ENCODE measurements around the gene L2HGDH. TPM values are rescaled to one million over a fixed set of nuclear protein-coding genes. Genes with fewer than 3 reads are reported as not detected.

The L2HGDH gene
- total RNA-seq, 2 experiments from 2014 or later: 1.7 to 3.1 TPM

GRCh38 chr14:50340963-50341362 is 28.9 kb upstream of the L2HGDH start:
- no peak for ATAC-seq (ENCODE audit: poor library complexity)
- no peak overlapping the region for H3K27ac Mint-ChIP-seq
- H3K27me3 ChIP-seq (ENCODE audit: control insufficient read depth in 1 of 2, insufficient read depth in 2 of 2, low read length in 2 of 2): no peaks in the 10 kb centered on the region
- peaks cover 8% of the 10 kb centered on the region for H3K4me1 ChIP-seq (ENCODE audit: insufficient read depth, low read length)
- H3K4me3 ChIP-seq (ENCODE audit: low read length): no peak overlapping the region
- no peak for TF ChIP-seq CTCF (IDR thresholded peaks at IDR 0.05)
- peaks cover 25% of the 10 kb centered on the region for H3K36me3 Mint-ChIP-seq (ENCODE audit: low read depth)
- ChIA-PET CTCF (interaction anchor here (0.6 kb wide), 1 partner anchor 12 kb away, joined by 4 read pairs; no protein-coding TSS in a partner anchor), POLR2A (no interaction called here)
- H3K9me3 ChIP-seq (ENCODE audit: control insufficient read depth in 1 of 2, insufficient read depth in 1 of 2, low read length in 2 of 2): no peaks in the 10 kb centered on the region
- H3K27me3 Mint-ChIP-seq: no peaks in the 10 kb centered on the region
- H3K4me1 Mint-ChIP-seq (ENCODE audit: low read depth): peaks cover 25% of the 10 kb centered on the region
- no peak overlapping the region for H3K4me3 Mint-ChIP-seq
- intact Hi-C loops (cut with DNase I, micrococcal nuclease): no loop called here
- H3K9me3 Mint-ChIP-seq: no peaks in the 10 kb centered on the region
- DNase-seq: no peak
- no peak overlapping the region for H3K27ac ChIP-seq (ENCODE audit: low read depth in 1 of 2, low read length in 2 of 2)
- H3K36me3 ChIP-seq (ENCODE audit: insufficient read depth, low read length): peaks cover 15% of the 10 kb centered on the region

GRCh38 chr14:50340045-50340444 is 28.0 kb upstream of the L2HGDH start:
- intact Hi-C loops (cut with DNase I, micrococcal nuclease): no loop called here
- ChIA-PET CTCF (no interaction called here), POLR2A (no interaction called here)
- H3K9me3 Mint-ChIP-seq: no peaks in the 10 kb centered on the region
- ATAC-seq (ENCODE audit: poor library complexity): no peak
- H3K4me3 Mint-ChIP-seq: no peak overlapping the region
- Histone ChIP-seq H3K36me3 (ENCODE audit: insufficient read depth, low read length) (peaks cover 20% of the 10 kb centered on the region), H3K27me3 (ENCODE audit: control insufficient read depth in 1 of 2, insufficient read depth in 2 of 2, low read length in 2 of 2) (no peaks in the 10 kb centered on the region), H3K4me1 (ENCODE audit: insufficient read depth, low read length) (peaks cover 14% of the 10 kb centered on the region), H3K9me3 (ENCODE audit: control insufficient read depth in 1 of 2, insufficient read depth in 1 of 2, low read length in 2 of 2) (no peaks in the 10 kb centered on the region), H3K4me3 (ENCODE audit: low read length) (no peak overlapping the region), H3K27ac (ENCODE audit: low read depth in 1 of 2, low read length in 2 of 2) (no peak overlapping the region)
- H3K27ac Mint-ChIP-seq: no peak overlapping the region
- TF ChIP-seq CTCF (IDR thresholded peaks at IDR 0.05): no peak
- H3K36me3 Mint-ChIP-seq (ENCODE audit: low read depth): peaks cover 28% of the 10 kb centered on the region
- H3K27me3 Mint-ChIP-seq: no peaks in the 10 kb centered on the region
- DNase-seq: no peak
- peaks cover 32% of the 10 kb centered on the region for H3K4me1 Mint-ChIP-seq (ENCODE audit: low read depth)

DNA sequence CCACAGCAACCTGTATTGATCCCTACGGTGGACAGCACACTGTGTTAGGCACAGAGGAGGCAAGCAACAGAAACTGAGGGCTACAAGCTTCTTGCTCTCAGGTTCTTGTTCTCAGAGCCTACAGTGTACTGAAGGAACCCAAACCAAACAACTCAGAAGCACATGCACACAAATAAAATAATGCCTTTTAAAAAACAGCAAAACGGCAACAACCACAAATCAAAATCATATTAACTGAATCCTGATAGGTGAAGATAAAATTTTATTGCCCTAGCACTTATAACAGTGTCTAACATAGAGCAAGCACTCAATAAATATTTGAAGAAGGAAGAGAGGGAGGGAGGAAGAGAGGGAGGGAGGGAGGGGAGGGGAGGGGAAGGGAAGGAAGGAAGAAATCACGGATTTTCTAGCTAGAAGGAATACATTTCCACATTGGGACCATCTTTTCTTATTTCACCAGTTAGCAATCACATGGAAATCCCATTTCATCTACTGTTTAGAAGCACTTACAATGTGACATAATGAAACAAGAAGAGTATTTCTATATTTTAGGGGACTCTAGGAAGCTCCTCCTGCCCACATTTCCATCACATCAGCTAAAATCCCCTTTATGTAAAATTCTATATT is 27.3 kb upstream of the L2HGDH start:
- POLR2A ChIA-PET: no interaction called here
- ATAC-seq (ENCODE audit: poor library complexity) (no peak), DNase-seq (no peak)
- intact Hi-C loops (cut with DNase I, micrococcal nuclease): loop anchor here in 1 of 2 experiments (5.0 kb wide), 1 partner anchor 68 kb away; no protein-coding TSS in a partner anchor
- H3K4me1 Mint-ChIP-seq (ENCODE audit: low read depth): peaks cover 29% of the 10 kb centered on the region
- peaks cover 28% of the 10 kb centered on the region for H3K36me3 Mint-ChIP-seq (ENCODE audit: low read depth)
- Histone ChIP-seq H3K9me3 (ENCODE audit: control insufficient read depth in 1 of 2, insufficient read depth in 1 of 2, low read length in 2 of 2) (no peaks in the 10 kb centered on the region), H3K36me3 (ENCODE audit: insufficient read depth, low read length) (peaks cover 20% of the 10 kb centered on the region), H3K27me3 (ENCODE audit: control insufficient read depth in 1 of 2, insufficient read depth in 2 of 2, low read length in 2 of 2) (no peaks in the 10 kb centered on the region), H3K4me3 (ENCODE audit: low read length) (no peak overlapping the region), H3K27ac (ENCODE audit: low read depth in 1 of 2, low read length in 2 of 2) (no peak overlapping the region), H3K4me1 (ENCODE audit: insufficient read depth, low read length) (peaks cover 14% of the 10 kb centered on the region)
- CTCF ChIA-PET: no interaction called here
- no peaks in the 10 kb centered on the region for H3K9me3 Mint-ChIP-seq
- H3K4me3 Mint-ChIP-seq: no peak overlapping the region
- no peak for TF ChIP-seq CTCF (IDR thresholded peaks at IDR 0.05)
- no peaks in the 10 kb centered on the region for H3K27me3 Mint-ChIP-seq
- H3K27ac Mint-ChIP-seq: no peak overlapping the region
